ENCODE data around the gene METTL16. TPM values are rescaled to one million over a fixed set of nuclear protein-coding genes. Genes with fewer than 3 reads are reported as not detected.

Gene METTL16
- total RNA-seq, 1 experiment from 2014 or later: 37.6 TPM

GRCh38 chr17:2400877-2401425 is 110.7 kb downstream of the METTL16 start, which contains the start of gene MNT:
MNT (minus strand) TSS chr17:2401060; CDS start chr17:2400712, 348 bp downstream.
- intact Hi-C loops (cut with micrococcal nuclease): loop anchor here (1.0 to 10.0 kb wide), 3 partner anchors 8 to 686 kb away; partner anchors contain the start of gene TLCD2
- peak within 1 kb of the TSS; percentile 100 for H3K9ac ChIP-seq (ENCODE audit: low read length)
- BruUV-seq (replicated peaks): no TSS peak
- ChIA-PET RAD21 (ENCODE audit: low non-redundant PET in 1 of 2, low total read pairs in 2 of 2, uncharacterized antibody in 2 of 2, unreplicated experiment in 2 of 2) (interaction anchor here in 1 of 2 experiments (0.8 kb wide), 1 partner anchor 19 kb away, joined by 7 read pairs; no protein-coding TSS in a partner anchor), CTCF (interaction anchor here (1.0 to 3.2 kb wide), 2 partner anchors 15 to 19 kb away, joined by 4 to 23 read pairs; no protein-coding TSS in a partner anchor), POLR2A (interaction anchor here (1.1 to 1.8 kb wide), 2 partner anchors 8 to 15 kb away, joined by 3 to 6 read pairs; no protein-coding TSS in a partner anchor)
- H3K4me3 ChIP-seq (replicated peaks in 1 of 2; ENCODE audit: low read depth in 1 of 2, low read length in 2 of 2): peak within 1 kb of the TSS; percentile 92 to 96
- ATAC-seq (peak; percentile 41), DNase-seq (ENCODE audit: low read depth, low spot score) (peak; percentile 82)
- H3K9me3 ChIP-seq (ENCODE audit: control insufficient read depth in 1 of 2, insufficient read depth in 1 of 2, low read depth in 1 of 2, low read length in 2 of 2): no peaks in the 10 kb centered on the region
- no peaks in the 10 kb centered on the region for H4K20me1 ChIP-seq (ENCODE audit: insufficient read depth)
- H3K9me2 ChIP-seq (ENCODE audit: insufficient read depth): no peaks in the 10 kb centered on the region
- H3K27me3 ChIP-seq (ENCODE audit: insufficient read depth, low read length): no peaks in the 10 kb centered on the region
- peak within 1 kb of the TSS; percentile 97 for H3K27ac ChIP-seq (ENCODE audit: low read depth, low read length)
- H2AFZ ChIP-seq (ENCODE audit: low read depth, low read length, poor library complexity, severe bottlenecking): no peak within 1 kb of the TSS
- H3K4me2 ChIP-seq (ENCODE audit: low read length): peak within 1 kb of the TSS; percentile 93
- H3K79me2 ChIP-seq (ENCODE audit: insufficient read depth, low read length): peaks cover 32% of the 10 kb centered on the region
- H3K4me1 ChIP-seq (ENCODE audit: control insufficient read depth in 1 of 2, insufficient read depth in 2 of 2, low read length in 2 of 2): peaks cover 48 to 83% of the 10 kb centered on the region in 2 experiments
- TF ChIP-seq POLR2AphosphoS5 (IDR thresholded peaks at IDR 0.05; ENCODE audit: low read depth, low read length) (peak; percentile 56), JUND (IDR thresholded peaks at IDR 0.05) (no peak), YY1 (IDR thresholded peaks at IDR 0.05; ENCODE audit: extremely low read depth, insufficient replicate concordance, low read depth, low read length) (peak; percentile 90), TCF7L2 (IDR thresholded peaks at IDR 0.05; ENCODE audit: borderline replicate concordance, extremely low read depth, insufficient read depth, insufficient read length) (peak; percentile 95)
- H3K36me3 ChIP-seq (ENCODE audit: control insufficient read depth in 1 of 2, insufficient read depth in 2 of 2, low read length in 2 of 2): no peaks in the 10 kb centered on the region

GRCh38 chr17:2400474-2400866 is 111.2 kb downstream of the METTL16 start:
- Histone ChIP-seq H4K20me1 (ENCODE audit: insufficient read depth) (no peaks in the 10 kb centered on the region), H3K9me2 (ENCODE audit: insufficient read depth) (no peaks in the 10 kb centered on the region), H3K27me3 (ENCODE audit: insufficient read depth, low read length) (no peaks in the 10 kb centered on the region), H3K36me3 (ENCODE audit: control insufficient read depth in 1 of 2, insufficient read depth in 2 of 2, low read length in 2 of 2) (no peaks in the 10 kb centered on the region), H3K9me3 (ENCODE audit: control insufficient read depth in 1 of 2, insufficient read depth in 1 of 2, low read depth in 1 of 2, low read length in 2 of 2) (no peaks in the 10 kb centered on the region), H3K4me3 (replicated peaks in 1 of 2; ENCODE audit: low read depth in 1 of 2, low read length in 2 of 2) (peak overlapping the region; percentile 92 to 96), H3K9ac (ENCODE audit: low read length) (peak overlapping the region; percentile 100), H3K4me1 (ENCODE audit: control insufficient read depth in 1 of 2, insufficient read depth in 2 of 2, low read length in 2 of 2) (peaks cover 48 to 83% of the 10 kb centered on the region in 2 experiments), H2AFZ (ENCODE audit: low read depth, low read length, poor library complexity, severe bottlenecking) (no peak overlapping the region), H3K27ac (ENCODE audit: low read depth, low read length) (peak overlapping the region; percentile 97), H3K4me2 (ENCODE audit: low read length) (peak overlapping the region; percentile 93), H3K79me2 (ENCODE audit: insufficient read depth, low read length) (peaks cover 37% of the 10 kb centered on the region)
- ChIA-PET CTCF (interaction anchor here (2.7 to 3.2 kb wide), 2 partner anchors 15 to 18 kb away, joined by 12 to 23 read pairs; no protein-coding TSS in a partner anchor), RAD21 (ENCODE audit: low non-redundant PET in 1 of 2, low total read pairs in 2 of 2, uncharacterized antibody in 2 of 2, unreplicated experiment in 2 of 2) (no interaction called here), POLR2A (interaction anchor here (1.6 to 1.8 kb wide), 2 partner anchors 12 to 16 kb away, joined by 4 to 6 read pairs; no protein-coding TSS in a partner anchor)
- intact Hi-C loops (cut with micrococcal nuclease): loop anchor here (2.0 to 10.0 kb wide), 2 partner anchors 42 to 686 kb away; partner anchors contain the start of gene TLCD2
- ATAC-seq (no peak), DNase-seq (ENCODE audit: low read depth, low spot score) (no peak)
- TF ChIP-seq EZH2 (IDR thresholded peaks at IDR 0.05) (no peak), ZFX (IDR thresholded peaks at IDR 0.05) (0 out of 2 replicates have a peak, but pooled peaks have one; percentile 33)
- no TSS peak for BruUV-seq (replicated peaks)

Measured in HCT116 (cell line).